Upper lobe of left lung (tissue), 6 donors: Measurements from ENCODE around the gene NSDHL. TPM values are rescaled to one million over a fixed set of nuclear protein-coding genes. Genes with fewer than 3 reads are reported as not detected.

Source experiments
- ATAC-seq, 2 donors: fragments of 200-7000 bp; cut with Tn5 transposase; one replicate each; pipeline ENCODE4 v1.9.1; 2022; ENCODE audit warnings: mild to moderate bottlenecking in 2 of 2, moderate library complexity in 2 of 2; ENCODE audit not compliant: low FRiP score in 2 of 2
- DNase-seq, 2 donors: peaks; one replicate each; pipeline ENCODE4 v3.0.0-alpha.2; 2019 to 2020
- H3K27ac ChIP-seq, 4 donors: fragments of 200-600 bp; sonication (generic); one replicate each; pipeline ENCODE4 v1.5.1; 2016 to 2019
- H3K27me3 ChIP-seq, 4 donors: fragments of 200-600 bp; sonication (generic); one replicate each; pipeline ENCODE4 v1.5.1; 2017 to 2019
- H3K36me3 ChIP-seq, 4 donors: fragments of 200-600 bp; sonication (generic); one replicate each; pipeline ENCODE4 v1.5.1; 2016 to 2019
- H3K4me1 ChIP-seq, 4 donors: fragments of 200-600 bp; sonication (generic); one replicate each; pipeline ENCODE4 v1.5.1; 2018 to 2019
- H3K4me3 ChIP-seq, 4 donors: fragments of 200-600 bp; sonication (generic); one replicate each; pipeline ENCODE4 v1.5.1; 2017 to 2019; ENCODE audit warnings: mild to moderate bottlenecking in 2 of 4, moderate library complexity in 1 of 4
- H3K9me3 ChIP-seq, 4 donors: fragments of 200-600 bp; sonication (generic); one replicate each; pipeline ENCODE4 v1.5.1; 2018 to 2019
- CTCF ChIP-seq, 6 experiments: fragments of 450-650 bp in 4 of 6; fragments of 200-600 bp in 2 of 6; sonication (generic) in 2 of 6; IDR thresholded peaks; one replicate each; pipeline ENCODE4 v1.5.1; 2016 to 2019; ENCODE audit warnings: antibody characterized with exemption in 6 of 6
- EP300 ChIP-seq, 4 donors: sonication (generic); formaldehyde crosslinking; IDR thresholded peaks; one replicate each; pipeline ENCODE4 v1.5.1; 2017; ENCODE audit warnings: antibody characterized with exemption in 4 of 4, control low read depth in 2 of 4
- POLR2A ChIP-seq, 4 donors: fragments of 450-650 bp; IDR thresholded peaks; one replicate each; pipeline ENCODE4 v1.5.1; 2016 to 2017; ENCODE audit warnings: antibody characterized with exemption in 4 of 4, mild to moderate bottlenecking in 2 of 4
- POLR2AphosphoS5 ChIP-seq, 2 donors: sonication (generic); formaldehyde crosslinking; IDR thresholded peaks; one replicate each; pipeline ENCODE4 v1.5.1; 2017; ENCODE audit warnings: antibody characterized with exemption in 2 of 2
- WGBS, 2 donors: methylation state at CpG; one replicate each; pipeline ENCODE4 v1.1.5; 2017 to 2018; 5-methylcytosine and 5-hydroxymethylcytosine counted together
- total RNA-seq, 6 donors: library from RNA; depleted of rRNA in 4 of 6; stranded (reverse); fragments of >200 nt in 4 of 6; gene quantifications; one replicate each; pipeline versions ENCODE4 v1.1.0 to v1.2.1, GENCODE V29; 2016 to 2021
- donor health status: DM: no; HTN: no; CAD: no; lungs with moderate emphysema.
- donor health status: DM: no; HTN: yes; CAD: no; lungs with severe emphysema.

The NSDHL gene
- total RNA-seq, 6 donors from 2014 or later, result 5.2 to 26.0 (median 21.1) TPM

- TF ChIP-seq EP300 (IDR thresholded peaks at IDR 0.05) (no peak), CTCF (IDR thresholded peaks at IDR 0.05) (no peak), POLR2AphosphoS5 (IDR thresholded peaks at IDR 0.05) (no peak), POLR2A (IDR thresholded peaks at IDR 0.05) (no peak)
- DNase-seq, result peak in 1 of 2 donors; percentile 50
- no peaks in the 10 kb centered on the region for H3K9me3 ChIP-seq
- no peak overlapping the region for H3K27ac ChIP-seq
- no peak overlapping the region for H3K4me3 ChIP-seq
- 78 to 86% methylated on average over 5 to 8 of the region's 8 CpGs for WGBS, 2 donors
- H3K27me3 ChIP-seq, result no peaks in the 10 kb centered on the region
- ATAC-seq, result peak in 1 of 2 donors; percentile 31
- H3K4me1 ChIP-seq, result peaks cover 0 to 14% (median 0%) of the 10 kb centered on the region in 4 donors
- H3K36me3 ChIP-seq, result no peaks in the 10 kb centered on the region
Measured at GRCh38 chrX:152895724-152896420, 65.0 kb downstream of the NSDHL start.

- Histone ChIP-seq H3K4me1 (peaks cover 0 to 14% (median 0%) of the 10 kb centered on the region in 4 donors), H3K4me3 (no peak overlapping the region), H3K27ac (no peak overlapping the region), H3K9me3 (no peaks in the 10 kb centered on the region), H3K27me3 (no peaks in the 10 kb centered on the region), H3K36me3 (no peaks in the 10 kb centered on the region)
- no peak for TF ChIP-seq POLR2A (IDR thresholded peaks at IDR 0.05)
- no peak for TF ChIP-seq EP300 (IDR thresholded peaks at IDR 0.05)
- DNase-seq (no peak), ATAC-seq (no peak)
- 64 to 79% methylated on average over 6 to 8 of the region's 8 CpGs for WGBS, 2 donors
Measured at GRCh38 chrX:152896450-152896849, 65.6 kb downstream of the NSDHL start.

GRCh38 chrX:152897222-152898131, 66.6 kb downstream of the NSDHL start, which contains the start of gene ZNF185:
TSS of gene ZNF185 (plus strand) at chrX:152898067. CDS start at chrX:152914490, 16,423 bp downstream.
- Histone ChIP-seq H3K36me3 (no peaks in the 10 kb centered on the region), H3K9me3 (no peaks in the 10 kb centered on the region), H3K4me3 (peak within 1 kb of the TSS in 3 of 4 donors; percentile 34 to 44 (median 44)), H3K27ac (no peak within 1 kb of the TSS), H3K4me1 (peaks cover 0 to 14% (median 0%) of the 10 kb centered on the region in 4 donors), H3K27me3 (no peaks in the 10 kb centered on the region)
- TF ChIP-seq CTCF (IDR thresholded peaks at IDR 0.05) (no peak), POLR2AphosphoS5 (IDR thresholded peaks at IDR 0.05) (no peak)
- DNase-seq (peak; percentile 63 to 92), ATAC-seq (peak; percentile 56 to 61)
- 5 to 48% methylated on average over 4 to 63 of the region's 64 CpGs for WGBS, 2 donors

- H3K27me3 ChIP-seq, result no peaks in the 10 kb centered on the region
- ATAC-seq (no peak), DNase-seq (no peak)
- H3K27ac ChIP-seq, result no peak overlapping the region
- TF ChIP-seq POLR2A (IDR thresholded peaks at IDR 0.05), result no peak
- TF ChIP-seq CTCF (IDR thresholded peaks at IDR 0.05), result no peak
- TF ChIP-seq EP300 (IDR thresholded peaks at IDR 0.05), result no peak
- no peak for TF ChIP-seq POLR2AphosphoS5 (IDR thresholded peaks at IDR 0.05)
- peak overlapping the region in 3 of 4 donors; percentile 34 to 44 (median 44) for H3K4me3 ChIP-seq
- H3K4me1 ChIP-seq, result peaks cover 0 to 14% (median 0%) of the 10 kb centered on the region in 4 donors
- no peaks in the 10 kb centered on the region for H3K9me3 ChIP-seq
- 72% methylated on average over 10 of the region's 10 CpGs; no CpG with 5 or more reads in 1 of the 2 donors for WGBS, 2 donors
- H3K36me3 ChIP-seq, result no peaks in the 10 kb centered on the region
Measured at GRCh38 chrX:152898442-152898841, 67.6 kb downstream of the NSDHL start.
